ENCODE data around the gene NENF. TPM values are rescaled to one million over a fixed set of nuclear protein-coding genes. Genes with fewer than 3 reads are reported as not detected.
"Not testable (repeated sequence)": the region's sequence is repeated elsewhere in the genome, so short reads cannot be mapped to it uniquely, and the experiment has no call there.

Gene NENF
- total and polyA plus RNA-seq, 2 donors: 36.4 to 52.2 TPM

DNA sequence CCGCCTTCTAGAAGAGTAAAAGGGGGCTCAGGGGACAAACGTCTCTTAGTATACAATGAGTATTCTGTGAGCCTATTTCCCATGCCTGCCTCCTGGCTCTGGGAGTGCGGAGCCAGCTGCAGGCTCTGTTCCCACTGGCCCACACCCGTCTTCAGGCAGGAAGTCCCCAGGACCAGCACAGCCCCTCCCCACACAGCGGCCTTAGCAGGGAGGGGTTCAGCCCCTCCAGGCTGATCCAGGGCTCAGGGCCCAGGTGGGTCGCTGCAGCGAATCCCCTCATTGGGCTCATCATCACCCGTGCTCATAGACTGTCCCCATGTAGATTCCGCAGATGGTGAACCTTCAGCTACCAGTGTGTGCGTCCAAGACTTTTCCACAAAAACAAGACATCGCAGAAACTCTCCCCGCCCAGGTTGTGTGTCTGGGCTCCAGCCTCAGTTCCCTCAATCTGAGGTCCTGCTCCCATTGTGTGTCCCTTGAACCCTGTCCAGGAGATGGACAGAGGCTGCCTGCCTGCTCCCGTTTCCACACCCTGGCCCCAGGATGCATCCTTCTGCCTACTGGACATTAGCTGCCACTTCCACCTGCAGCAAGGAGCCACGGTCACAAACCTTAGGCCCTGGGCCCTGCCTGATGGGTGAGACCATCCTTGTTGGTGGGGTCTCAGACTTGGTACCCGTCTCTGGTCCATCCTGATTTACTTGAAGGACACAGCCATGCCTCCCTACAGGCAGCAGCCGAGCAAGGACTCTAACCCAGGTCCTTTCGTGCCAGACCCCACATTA, 39.4 kb downstream of the NENF start:
- 95% methylated on average over 17 of the region's 17 CpGs for WGBS
- no peaks in the 10 kb centered on the region for H3K27me3 ChIP-seq (ENCODE audit: control insufficient read depth in 2 of 2, insufficient read depth in 1 of 2, low read length in 1 of 2)
- no peak for DNase-seq (ENCODE audit: low read depth in 6 of 9, low spot score in 9 of 9)
- H3K4me3 ChIP-seq (ENCODE audit: low read length in 2 of 2): no peak overlapping the region
- no peak overlapping the region for H3K27ac ChIP-seq (ENCODE audit: low read depth in 1 of 2, low read length in 1 of 2)
- peaks cover 0 to 6% of the 10 kb centered on the region in 2 donors for H3K4me1 ChIP-seq (ENCODE audit: control insufficient read depth in 2 of 2, insufficient read depth in 2 of 2, low read length in 2 of 2)
- no peaks in the 10 kb centered on the region for H3K36me3 ChIP-seq (ENCODE audit: control insufficient read depth in 2 of 2, insufficient read depth in 2 of 2, low read length in 1 of 2)
- H3K9me3 ChIP-seq (ENCODE audit: control insufficient read depth in 2 of 2, insufficient read depth in 1 of 2, low read length in 1 of 2): no peaks in the 10 kb centered on the region

DNA sequence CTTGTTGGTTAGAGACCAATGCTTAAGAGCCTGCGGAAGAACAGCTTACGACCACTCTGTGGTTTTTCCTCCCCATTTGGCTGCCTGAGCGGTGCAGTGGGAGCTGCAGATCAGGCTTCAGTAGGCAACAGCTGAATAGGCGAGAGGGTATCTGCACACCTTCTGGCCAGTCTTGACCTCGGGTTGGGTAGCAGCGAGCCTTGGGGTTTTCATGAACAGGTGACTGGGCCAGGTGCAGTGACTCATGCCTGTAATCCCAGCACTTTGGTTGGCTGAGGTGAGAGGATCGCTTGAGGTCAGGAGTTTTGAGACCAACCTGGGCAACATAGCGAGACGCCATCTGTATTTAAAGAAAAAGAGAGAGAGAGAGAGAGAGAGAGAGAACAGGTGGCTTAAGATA, 41.0 kb downstream of the NENF start:
- H3K9me3 ChIP-seq (ENCODE audit: control insufficient read depth in 2 of 2, insufficient read depth in 1 of 2, low read length in 1 of 2): no peaks in the 10 kb centered on the region

DNA sequence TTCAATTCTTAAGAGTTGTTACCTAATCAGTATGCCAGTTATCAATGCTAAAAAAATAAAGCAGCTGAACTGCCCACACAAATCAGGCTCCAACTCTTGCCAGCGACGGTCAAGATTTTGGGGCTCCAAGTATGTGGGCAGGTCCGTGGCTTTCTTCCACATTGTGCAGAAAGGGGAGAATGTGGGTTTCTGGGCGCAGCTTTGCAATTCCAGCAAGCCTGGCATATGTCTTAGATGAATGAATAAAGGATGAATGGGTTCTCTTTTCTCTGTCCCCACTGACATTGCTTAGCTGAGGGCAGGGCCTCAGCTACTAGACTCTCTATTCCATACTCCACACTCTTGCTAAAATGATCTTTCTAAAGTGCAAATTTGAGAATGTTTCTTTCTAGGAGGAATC, 42.4 kb downstream of the NENF start:
- H3K27ac ChIP-seq (ENCODE audit: low read depth in 1 of 2, low read length in 1 of 2): no peak overlapping the region
- H3K9me3 ChIP-seq (ENCODE audit: control insufficient read depth in 2 of 2, insufficient read depth in 1 of 2, low read length in 1 of 2): no peaks in the 10 kb centered on the region
- DNase-seq (ENCODE audit: low read depth in 6 of 9, low spot score in 9 of 9): no peak
- WGBS: 97% methylated on average over 4 of the region's 4 CpGs
- H3K36me3 ChIP-seq (ENCODE audit: control insufficient read depth in 2 of 2, insufficient read depth in 2 of 2, low read length in 1 of 2): no peaks in the 10 kb centered on the region
- no peaks in the 10 kb centered on the region for H3K27me3 ChIP-seq (ENCODE audit: control insufficient read depth in 2 of 2, insufficient read depth in 1 of 2, low read length in 1 of 2)
- H3K4me3 ChIP-seq (ENCODE audit: low read length in 2 of 2): no peak overlapping the region
- H3K4me1 ChIP-seq (ENCODE audit: control insufficient read depth in 2 of 2, insufficient read depth in 2 of 2, low read length in 2 of 2): peaks cover 0 to 6% of the 10 kb centered on the region in 2 donors

More for the DNA sequence above, 41.0 kb downstream of the NENF start:
- Histone ChIP-seq H3K27me3 (ENCODE audit: control insufficient read depth in 2 of 2, insufficient read depth in 1 of 2, low read length in 1 of 2) (no peaks in the 10 kb centered on the region), H3K36me3 (ENCODE audit: control insufficient read depth in 2 of 2, insufficient read depth in 2 of 2, low read length in 1 of 2) (no peaks in the 10 kb centered on the region), H3K4me1 (ENCODE audit: control insufficient read depth in 2 of 2, insufficient read depth in 2 of 2, low read length in 2 of 2) (peaks cover 0 to 6% of the 10 kb centered on the region in 2 donors), H3K4me3 (ENCODE audit: low read length in 2 of 2) (no peak overlapping the region), H3K27ac (ENCODE audit: low read depth in 1 of 2, low read length in 1 of 2) (no peak overlapping the region)
- no peak for DNase-seq (ENCODE audit: low read depth in 6 of 9, low spot score in 9 of 9)
- 94% methylated on average over 9 of the region's 9 CpGs for WGBS

DNA sequence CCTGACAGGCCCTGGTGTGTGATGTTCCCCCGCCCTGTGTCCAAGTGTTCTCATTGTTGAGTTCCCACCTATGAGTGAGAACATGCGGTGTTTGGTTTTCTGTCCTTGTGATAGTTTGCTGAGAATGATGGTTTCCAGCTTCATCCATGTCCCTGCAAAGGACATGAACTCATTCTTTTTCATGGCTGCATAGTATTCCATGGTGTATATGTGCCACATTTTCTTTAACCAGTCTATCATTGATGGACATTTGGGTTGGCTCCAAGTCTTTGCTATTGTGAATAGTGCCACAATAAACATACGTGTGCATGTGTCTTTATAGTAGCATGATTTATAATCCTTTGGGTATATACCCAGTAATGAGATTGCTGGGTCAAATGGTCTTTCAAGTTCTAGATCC, 43.1 kb downstream of the NENF start:
- 96% methylated on average over 3 of the region's 3 CpGs for WGBS
- not testable (repeated sequence) for H3K4me3 ChIP-seq (ENCODE audit: low read length in 2 of 2); H3K36me3 ChIP-seq (ENCODE audit: control insufficient read depth in 2 of 2, insufficient read depth in 2 of 2, low read length in 1 of 2); H3K4me1 ChIP-seq (ENCODE audit: control insufficient read depth in 2 of 2, insufficient read depth in 2 of 2, low read length in 2 of 2); DNase-seq (ENCODE audit: low read depth in 6 of 9, low spot score in 9 of 9); H3K27ac ChIP-seq (ENCODE audit: low read depth in 1 of 2, low read length in 1 of 2); H3K9me3 ChIP-seq (ENCODE audit: control insufficient read depth in 2 of 2, insufficient read depth in 1 of 2, low read length in 1 of 2); H3K27me3 ChIP-seq (ENCODE audit: control insufficient read depth in 2 of 2, insufficient read depth in 1 of 2, low read length in 1 of 2)

DNA sequence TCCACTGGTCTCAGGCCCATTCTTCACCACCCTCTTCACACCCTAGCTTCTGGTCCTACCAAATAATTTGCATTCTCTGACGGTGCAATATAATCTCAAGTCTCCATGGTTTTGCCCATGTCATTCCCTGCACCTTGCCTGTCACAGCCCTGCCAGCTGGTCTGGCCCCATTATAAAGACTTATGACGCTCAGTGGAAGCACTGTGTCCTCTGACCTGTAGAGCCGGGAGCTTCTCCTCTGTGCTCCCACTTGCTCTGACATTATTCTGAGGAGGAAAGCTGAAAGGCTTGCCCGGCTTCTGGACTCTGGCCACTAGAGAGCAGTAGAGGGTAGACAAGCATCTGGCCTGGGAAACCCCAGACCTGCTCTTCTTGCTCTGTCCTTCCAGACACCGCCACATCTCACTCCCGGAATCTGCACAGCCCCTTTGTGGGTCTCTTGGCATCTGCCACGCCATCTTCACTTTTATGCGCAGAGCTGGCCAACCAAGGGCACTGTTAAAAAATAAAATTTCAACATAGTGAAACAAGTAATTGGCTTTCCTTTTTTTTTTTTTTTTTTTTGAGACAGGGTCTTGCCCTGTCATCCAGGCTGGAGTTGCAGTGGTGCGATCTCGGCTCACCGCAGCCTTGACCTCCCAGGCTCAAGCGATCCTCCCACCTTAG, 44.4 kb downstream of the NENF start:
- H3K36me3 ChIP-seq (ENCODE audit: control insufficient read depth in 2 of 2, insufficient read depth in 2 of 2, low read length in 1 of 2): no peaks in the 10 kb centered on the region
- peaks cover 0 to 6% of the 10 kb centered on the region in 2 donors for H3K4me1 ChIP-seq (ENCODE audit: control insufficient read depth in 2 of 2, insufficient read depth in 2 of 2, low read length in 2 of 2)
- H3K27me3 ChIP-seq (ENCODE audit: control insufficient read depth in 2 of 2, insufficient read depth in 1 of 2, low read length in 1 of 2): no peaks in the 10 kb centered on the region
- H3K4me3 ChIP-seq (ENCODE audit: low read length in 2 of 2): no peak overlapping the region
- WGBS: 43% methylated on average over 12 of the region's 12 CpGs
- no peaks in the 10 kb centered on the region for H3K9me3 ChIP-seq (ENCODE audit: control insufficient read depth in 2 of 2, insufficient read depth in 1 of 2, low read length in 1 of 2)
- DNase-seq (ENCODE audit: low read depth in 6 of 9, low spot score in 9 of 9): peak; percentile 54 to 86 (median 68)
- H3K27ac ChIP-seq (ENCODE audit: low read depth in 1 of 2, low read length in 1 of 2): no peak overlapping the region

DNA sequence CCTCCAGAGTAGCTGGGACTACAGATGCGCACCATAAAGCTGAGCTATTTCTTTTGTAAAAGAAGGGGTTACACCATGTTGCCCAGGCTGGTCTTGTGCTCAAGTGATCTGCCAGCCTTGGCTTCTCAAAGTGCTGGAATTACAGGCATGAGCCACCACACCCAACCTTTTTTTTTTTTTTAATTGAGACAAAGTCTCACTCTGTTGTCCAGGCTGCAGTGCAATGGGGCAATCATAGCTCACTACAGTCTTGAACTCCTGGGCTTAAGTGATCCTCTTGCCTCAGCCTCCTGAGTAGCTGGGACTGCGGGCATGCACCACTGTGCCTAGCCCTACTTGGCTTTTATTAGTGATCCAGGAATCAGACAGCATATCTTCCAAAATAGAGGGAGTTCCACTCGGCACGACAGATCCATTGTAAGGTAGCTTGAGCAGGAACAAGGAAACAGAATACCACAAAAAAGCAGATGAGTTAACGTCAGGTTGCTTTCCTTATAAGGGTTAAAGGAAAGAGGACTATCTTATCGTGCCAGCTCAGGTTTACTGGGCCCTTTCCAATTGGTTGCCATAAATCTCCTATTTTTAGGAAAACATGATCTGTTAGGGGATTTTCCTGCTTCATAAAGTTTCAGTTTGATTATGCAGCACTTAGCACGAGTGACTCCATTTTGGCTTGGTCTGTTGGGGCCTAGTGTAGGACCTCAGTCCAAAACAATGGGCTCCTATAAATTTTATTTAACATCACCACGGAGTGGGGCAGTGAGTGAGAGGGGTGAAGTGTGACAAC, 45.2 kb downstream of the NENF start:
- DNase-seq (ENCODE audit: low read depth in 6 of 9, low spot score in 9 of 9): no peak

DNA sequence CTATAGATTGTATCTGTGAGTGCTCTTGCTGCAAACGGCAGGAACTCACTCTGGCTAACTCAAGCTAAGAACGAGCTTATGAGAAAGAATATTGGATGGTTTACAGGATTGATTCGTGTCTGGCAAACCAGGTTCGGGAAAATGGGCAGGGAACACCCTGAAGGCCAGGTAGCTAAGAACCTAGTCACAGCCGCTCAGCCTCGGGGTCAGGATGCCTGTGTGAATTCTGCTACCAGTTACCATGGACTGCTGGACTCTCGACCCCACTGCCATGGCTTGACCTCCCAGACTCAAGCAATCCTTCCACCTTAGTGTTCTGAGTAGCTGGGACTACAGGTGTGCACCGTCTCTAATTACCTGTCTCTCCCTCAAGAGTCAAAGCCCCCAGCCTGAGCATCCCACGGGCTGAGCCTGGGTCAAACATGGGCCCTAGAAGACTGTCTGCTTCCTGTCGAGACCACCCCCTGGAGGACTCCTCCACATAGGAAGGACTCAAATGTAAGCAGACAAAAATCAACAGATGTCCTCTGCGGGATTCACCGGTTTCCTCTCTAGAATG, 45.8 kb downstream of the NENF start:
- no peaks in the 10 kb centered on the region for H3K9me3 ChIP-seq (ENCODE audit: control insufficient read depth in 2 of 2, insufficient read depth in 1 of 2, low read length in 1 of 2)
- DNase-seq (ENCODE audit: low read depth in 6 of 9, low spot score in 9 of 9): no peak
- no peaks in the 10 kb centered on the region for H3K36me3 ChIP-seq (ENCODE audit: control insufficient read depth in 2 of 2, insufficient read depth in 2 of 2, low read length in 1 of 2)
- H3K4me3 ChIP-seq (ENCODE audit: low read length in 2 of 2): no peak overlapping the region
- 92% methylated on average over 12 of the region's 12 CpGs for WGBS
- no peaks in the 10 kb centered on the region for H3K27me3 ChIP-seq (ENCODE audit: control insufficient read depth in 2 of 2, insufficient read depth in 1 of 2, low read length in 1 of 2)
- no peak overlapping the region for H3K27ac ChIP-seq (ENCODE audit: low read depth in 1 of 2, low read length in 1 of 2)
- no peaks in the 10 kb centered on the region for H3K4me1 ChIP-seq (ENCODE audit: control insufficient read depth in 2 of 2, insufficient read depth in 2 of 2, low read length in 2 of 2)

More for the DNA sequence above, 45.2 kb downstream of the NENF start:
- Histone ChIP-seq H3K27me3 (ENCODE audit: control insufficient read depth in 2 of 2, insufficient read depth in 1 of 2, low read length in 1 of 2) (no peaks in the 10 kb centered on the region), H3K4me3 (ENCODE audit: low read length in 2 of 2) (no peak overlapping the region), H3K36me3 (ENCODE audit: control insufficient read depth in 2 of 2, insufficient read depth in 2 of 2, low read length in 1 of 2) (no peaks in the 10 kb centered on the region), H3K4me1 (ENCODE audit: control insufficient read depth in 2 of 2, insufficient read depth in 2 of 2, low read length in 2 of 2) (peaks cover 0 to under 1% of the 10 kb centered on the region in 2 donors), H3K27ac (ENCODE audit: low read depth in 1 of 2, low read length in 1 of 2) (no peak overlapping the region), H3K9me3 (ENCODE audit: control insufficient read depth in 2 of 2, insufficient read depth in 1 of 2, low read length in 1 of 2) (no peaks in the 10 kb centered on the region)
- 61% methylated on average over 8 of the region's 8 CpGs for WGBS

DNA sequence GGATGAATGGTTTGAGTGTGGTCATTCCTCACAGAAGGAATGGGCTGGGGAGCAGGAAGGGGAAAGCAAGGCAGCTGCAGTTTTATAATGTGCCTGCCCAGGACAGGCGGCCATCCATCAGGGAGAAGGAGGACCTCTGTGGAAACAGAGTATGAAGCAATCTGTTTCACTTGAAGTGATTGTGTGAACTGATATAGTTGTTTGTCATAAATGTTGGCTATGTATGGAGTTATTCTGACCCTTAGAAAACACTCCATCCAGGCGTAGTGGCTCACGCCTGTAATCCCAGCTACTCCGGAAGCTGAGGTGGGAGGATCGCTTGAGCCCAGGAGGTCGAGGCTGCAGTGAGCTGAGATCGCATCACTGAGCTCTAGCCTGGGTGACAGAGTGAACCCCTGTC, 46.5 kb downstream of the NENF start:
- DNase-seq (ENCODE audit: low read depth in 6 of 9, low spot score in 9 of 9): no peak
- no peaks in the 10 kb centered on the region for H3K4me1 ChIP-seq (ENCODE audit: control insufficient read depth in 2 of 2, insufficient read depth in 2 of 2, low read length in 2 of 2)
- H3K27me3 ChIP-seq (ENCODE audit: control insufficient read depth in 2 of 2, insufficient read depth in 1 of 2, low read length in 1 of 2): no peaks in the 10 kb centered on the region
- 89% methylated on average over 7 of the region's 7 CpGs for WGBS
- no peak overlapping the region for H3K4me3 ChIP-seq (ENCODE audit: low read length in 2 of 2)
- no peaks in the 10 kb centered on the region for H3K36me3 ChIP-seq (ENCODE audit: control insufficient read depth in 2 of 2, insufficient read depth in 2 of 2, low read length in 1 of 2)
- H3K9me3 ChIP-seq (ENCODE audit: control insufficient read depth in 2 of 2, insufficient read depth in 1 of 2, low read length in 1 of 2): no peaks in the 10 kb centered on the region
- no peak overlapping the region for H3K27ac ChIP-seq (ENCODE audit: low read depth in 1 of 2, low read length in 1 of 2)

All from thymus (tissue), 11 donors.